Heart left ventricle (tissue), 16 donors: ENCODE measurements around the gene TRMT2A. TPM values are rescaled to one million over a fixed set of nuclear protein-coding genes. Genes with fewer than 3 reads are reported as not detected.

ENCODE experiments used
- ATAC-seq, 4 donors: fragments of 200-7000 bp; cut with Tn5 transposase; one replicate each; pipeline ENCODE4 v1.9.1; 2020 to 2022; ENCODE audit warnings: moderate library complexity in 4 of 4, mild to moderate bottlenecking in 3 of 4, moderate number of reproducible peaks in 1 of 4
- DNase-seq, 5 donors: peaks; one replicate each; pipeline ENCODE4 v3.0.0-alpha.2; 2020
- H3K27ac ChIP-seq, 12 donors: fragments of 200-600 bp; sonication (generic) in 4 of 12; one replicate each; pipeline versions ENCODE4 v1.5.0 to v1.8.0; 2016 to 2022; ENCODE audit warnings: mild to moderate bottlenecking in 2 of 12
- H3K27me3 ChIP-seq, 9 donors: fragments of 200-600 bp; sonication (generic) in 2 of 9; one replicate each; pipeline versions ENCODE4 v1.5.1 to v1.8.0; 2016 to 2022; ENCODE audit warnings: mild to moderate bottlenecking in 3 of 9
- H3K36me3 ChIP-seq, 9 donors: fragments of 200-600 bp; sonication (generic) in 2 of 9; one replicate each; pipeline versions ENCODE4 v1.5.0 to v1.8.0; 2018 to 2022; ENCODE audit warnings: mild to moderate bottlenecking in 2 of 9
- H3K4me1 ChIP-seq, 12 donors: fragments of 200-600 bp; sonication (generic) in 4 of 12; one replicate each; pipeline versions ENCODE4 v1.5.0 to v1.8.0; 2016 to 2022; ENCODE audit warnings: mild to moderate bottlenecking in 3 of 12
- H3K4me3 ChIP-seq, 12 donors: fragments of 200-600 bp; sonication (generic) in 4 of 12; one replicate each; pipeline versions ENCODE4 v1.5.0 to v1.8.0; 2017 to 2022; ENCODE audit warnings: mild to moderate bottlenecking in 9 of 12, moderate library complexity in 4 of 12
- H3K9me3 ChIP-seq, 12 donors: fragments of 200-600 bp; sonication (generic) in 4 of 12; one replicate each; pipeline versions ENCODE4 v1.5.0 to v1.8.0; 2016 to 2022; ENCODE audit warnings: mild to moderate bottlenecking in 1 of 12
- POLR2A ChIP-seq, 2 donors: fragments of 450-650 bp; IDR thresholded peaks; one replicate each; pipeline ENCODE4 v1.6.1; 2017; ENCODE audit warnings: antibody characterized with exemption in 2 of 2, mild to moderate bottlenecking in 2 of 2, moderate library complexity in 2 of 2
- WGBS, 4 donors: extraction: QIAGEN DNeasy Blood & Tissue Kit in 2 of 4; methylation state at CpG; one replicate each; pipeline versions ENCODE4 v1.1.5 to v1.1.7; 2013 to 2018; 5-methylcytosine and 5-hydroxymethylcytosine counted together
- intact Hi-C, 10 donors: fragments of 100-400 bp; cut with DNase I; formaldehyde crosslinking; loops; one replicate each; pipeline versions ENCODE4 v1.11.1 to v1.14.2; 2022
- polyA plus RNA-seq, 2 donors: library from polyadenylated mRNA; stranded (reverse); fragments of 200-250 nt; gene quantifications; one replicate each; pipeline ENCODE4 v1.2.3, GENCODE V29; 2013
- total RNA-seq, 9 donors: library from RNA; depleted of rRNA in 2 of 9; stranded (reverse); fragments of >200 nt in 2 of 9; fragmentation: NEBNext Ultra II Directional in 3 of 9; extraction: Animal tissue kit (Norgen Biotek cat#: 25700) in 3 of 9; gene quantifications; one replicate each; pipeline versions ENCODE4 v1.1.0 to v1.2.4, GENCODE V29; 2016 to 2023
- TF ChIP-seq, protein P1 (sequence below), 12 donors: fragments of 200-600 bp; sonication (generic) in 4 of 12; IDR thresholded peaks; one replicate each; pipeline versions ENCODE4 v1.5.0 to v1.8.0; 2018 to 2022; ENCODE audit warnings: antibody characterized with exemption in 12 of 12, mild to moderate bottlenecking in 5 of 12
- donor health status: ischemic (EF 13 %, LVEDD 7.1; RV severe dilation, severe dysfunction).
- donor health status: healthy with polysubstance abuse.
- donor health status: DM: no; HTN: yes; CAD: no.
- donor health status: DM: no; HTN: no; CAD: no.
- donor health status: ischemic (EF 25% LVEDD 6.9; RV normal size, moderate dysfunction).
- donor health status: ischemic (EF 25% LVEDD 5.7; RV mildly dilated, moderate dysfunction).
- donor health status: healthy.
- donor health status: DM: yes; HTN: yes; CAD: no.
- donor health status: ischemic (EF 35%, LVEDD 5.7; RV mildly dilated, moderate dysfunction).
- donor health status: nonischemic (EF 11% LVEDD 7.7; RV severe dilation, severe dysfunction).
- donor health status: DM: yes; HTN: yes; CAD: no.
- donor health status: PGD.
- donor health status: ischemic (EF 29% LVEDD 5.4; RV normal size, mild dysfunction).
- donor health status: nonischemic (EF 23%, LVEDD 6.1; RV moderate dilation, normal function).

Gene TRMT2A
- total and polyA plus RNA-seq, 11 donors, result 15.8 to 31.3 (median 20.2) TPM

DNA sequence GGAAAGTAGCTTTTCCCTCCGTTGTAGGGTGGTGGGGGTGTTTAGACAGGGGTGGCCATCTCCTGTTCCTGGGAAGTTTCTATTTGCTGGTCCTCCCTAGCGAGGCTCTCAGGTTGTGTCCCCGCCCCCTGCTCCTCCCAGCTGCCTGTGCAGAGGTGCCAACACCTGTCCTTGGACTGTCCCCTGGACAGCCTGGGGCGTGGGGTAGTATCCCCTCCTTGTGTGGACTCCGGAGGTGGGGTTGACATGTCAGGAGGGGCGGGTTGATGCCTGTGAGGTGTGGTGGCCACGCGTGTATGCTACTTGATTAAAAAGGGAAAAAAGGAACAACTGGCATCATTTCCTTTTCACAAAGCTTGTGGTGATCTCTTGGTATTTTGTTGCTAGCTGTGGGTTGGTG, 15.4 kb downstream of the TRMT2A start:
- no peaks in the 10 kb centered on the region for H3K4me1 ChIP-seq
- H3K36me3 ChIP-seq, result peaks cover 2 to 97% (median 94%) of the 10 kb centered on the region in 9 donors
- DNase-seq (peak in 3 of 5 donors; percentile 6 to 47 (median 16)), ATAC-seq (no peak)
- no peaks in the 10 kb centered on the region for H3K27me3 ChIP-seq
- no peak overlapping the region for H3K27ac ChIP-seq
- TF ChIP-seq, protein P1, sequence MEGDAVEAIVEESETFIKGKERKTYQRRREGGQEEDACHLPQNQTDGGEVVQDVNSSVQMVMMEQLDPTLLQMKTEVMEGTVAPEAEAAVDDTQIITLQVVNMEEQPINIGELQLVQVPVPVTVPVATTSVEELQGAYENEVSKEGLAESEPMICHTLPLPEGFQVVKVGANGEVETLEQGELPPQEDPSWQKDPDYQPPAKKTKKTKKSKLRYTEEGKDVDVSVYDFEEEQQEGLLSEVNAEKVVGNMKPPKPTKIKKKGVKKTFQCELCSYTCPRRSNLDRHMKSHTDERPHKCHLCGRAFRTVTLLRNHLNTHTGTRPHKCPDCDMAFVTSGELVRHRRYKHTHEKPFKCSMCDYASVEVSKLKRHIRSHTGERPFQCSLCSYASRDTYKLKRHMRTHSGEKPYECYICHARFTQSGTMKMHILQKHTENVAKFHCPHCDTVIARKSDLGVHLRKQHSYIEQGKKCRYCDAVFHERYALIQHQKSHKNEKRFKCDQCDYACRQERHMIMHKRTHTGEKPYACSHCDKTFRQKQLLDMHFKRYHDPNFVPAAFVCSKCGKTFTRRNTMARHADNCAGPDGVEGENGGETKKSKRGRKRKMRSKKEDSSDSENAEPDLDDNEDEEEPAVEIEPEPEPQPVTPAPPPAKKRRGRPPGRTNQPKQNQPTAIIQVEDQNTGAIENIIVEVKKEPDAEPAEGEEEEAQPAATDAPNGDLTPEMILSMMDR (IDR thresholded peaks at IDR 0.05), result no peak
- TF ChIP-seq POLR2A (IDR thresholded peaks at IDR 0.05), result no peak
- H3K4me3 ChIP-seq, result no peak overlapping the region
- intact Hi-C loops, result loop anchor here in 1 of 10 donors (10.0 kb wide), 1 partner anchor 127 kb away; no protein-coding TSS in a partner anchor
- WGBS, 4 donors, result 85 to 89% (median 85%) methylated on average over 8 of the region's 8 CpGs
- H3K9me3 ChIP-seq, result peaks cover 0 to 8% (median 0%) of the 10 kb centered on the region in 12 donors

DNA sequence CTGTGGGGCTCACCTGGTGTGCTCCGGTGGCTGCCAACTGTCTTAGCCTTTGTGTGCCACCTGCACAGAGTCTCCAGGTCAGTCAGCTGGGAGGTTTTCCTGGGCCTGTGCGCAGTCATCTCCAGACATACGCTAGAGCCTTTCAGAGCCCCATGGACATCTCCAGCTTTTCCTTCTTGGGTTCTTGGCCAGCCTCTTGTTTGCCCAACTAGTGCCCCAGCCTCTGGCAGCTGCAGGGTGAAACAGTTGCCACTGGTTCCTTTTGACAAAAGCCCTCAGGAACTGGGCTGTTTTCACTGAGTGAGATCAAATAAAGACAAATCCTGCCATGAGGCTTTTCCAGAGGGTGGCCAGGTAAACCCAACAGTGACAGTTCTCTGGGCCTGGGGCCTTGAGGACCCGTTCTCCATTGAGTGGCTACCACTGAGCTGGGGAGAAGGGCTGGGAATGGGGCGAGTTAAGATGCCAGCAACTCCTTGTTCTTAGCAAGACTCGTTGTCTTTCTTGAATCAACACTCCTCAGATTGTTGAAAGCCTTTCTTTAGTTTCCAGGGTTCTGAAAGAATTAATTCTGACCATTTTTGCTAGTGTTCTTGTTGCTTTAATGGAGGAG, 17.8 kb downstream of the TRMT2A start:
- WGBS, 4 donors, result 95 to 100% (median 98%) methylated on average over 6 of the region's 6 CpGs
- H3K27ac ChIP-seq, result no peak overlapping the region

DNA sequence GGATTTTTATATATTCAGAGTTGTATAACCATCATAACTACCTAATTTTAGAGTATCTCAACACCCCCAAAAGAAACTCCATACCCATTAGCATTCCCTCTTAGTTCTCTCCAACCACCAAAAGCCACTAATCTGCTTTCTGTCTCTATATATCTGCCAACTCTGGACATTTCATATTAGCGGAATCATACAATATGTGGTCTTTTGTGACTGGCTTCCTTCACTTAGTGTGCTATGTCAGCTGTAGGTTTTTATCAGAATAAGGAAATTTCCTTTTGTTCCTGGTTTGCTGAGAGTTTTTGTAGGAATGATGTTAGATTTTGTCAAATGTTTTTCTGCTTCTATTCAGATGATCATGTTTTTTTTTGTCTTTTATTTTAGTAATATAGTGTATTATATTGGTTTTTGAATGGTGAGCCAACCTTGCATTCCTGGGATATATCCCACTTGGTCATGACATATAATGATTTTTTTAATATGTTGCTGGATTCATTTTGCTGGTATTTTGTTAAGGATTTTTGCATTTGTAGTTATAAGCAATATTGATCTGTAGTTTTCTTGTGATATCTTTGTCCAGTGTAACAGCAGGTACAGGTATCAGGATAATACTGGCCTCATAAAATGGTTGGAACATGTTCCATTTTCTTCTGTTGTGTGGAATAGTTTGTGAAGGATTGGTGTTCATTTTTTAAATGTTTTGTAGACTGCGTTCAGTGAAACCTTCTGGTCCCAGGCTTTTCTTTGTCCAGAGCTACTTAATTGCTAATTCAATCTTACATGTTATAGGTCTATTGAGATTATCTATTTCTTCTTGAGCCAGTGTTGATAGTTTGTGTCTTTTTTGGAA, 20.2 kb downstream of the TRMT2A start:
- H3K4me3 ChIP-seq, result no peak overlapping the region
- peaks cover 3 to 100% (median 100%) of the 10 kb centered on the region in 9 donors for H3K36me3 ChIP-seq
- peaks cover 0 to 13% (median 3%) of the 10 kb centered on the region in 12 donors for H3K4me1 ChIP-seq
- TF ChIP-seq, protein P1 (IDR thresholded peaks at IDR 0.05), result no peak
- no peak for TF ChIP-seq POLR2A (IDR thresholded peaks at IDR 0.05)
- H3K27ac ChIP-seq, result no peak overlapping the region
- no peak for DNase-seq
- intact Hi-C loops, result no loop called here
- H3K9me3 ChIP-seq, result peaks cover 0 to 11% (median 0%) of the 10 kb centered on the region in 12 donors
- 96 to 99% (median 98%) methylated on average over 2 of the region's 2 CpGs for WGBS, 4 donors
- H3K27me3 ChIP-seq, result no peaks in the 10 kb centered on the region
- no peak for ATAC-seq

More for the DNA sequence above, 17.8 kb downstream of the TRMT2A start:
- no peak for TF ChIP-seq POLR2A (IDR thresholded peaks at IDR 0.05)
- TF ChIP-seq, protein P1 (IDR thresholded peaks at IDR 0.05), result no peak
- Histone ChIP-seq H3K27me3 (no peaks in the 10 kb centered on the region), H3K36me3 (peaks cover 3 to 99% (median 95%) of the 10 kb centered on the region in 9 donors), H3K4me3 (no peak overlapping the region), H3K4me1 (peaks cover 0 to 2% (median 0%) of the 10 kb centered on the region in 12 donors), H3K9me3 (peaks cover 0 to 11% (median 0%) of the 10 kb centered on the region in 12 donors)
- intact Hi-C loops, result no loop called here
- ATAC-seq (no peak), DNase-seq (peak in 2 of 5 donors; percentile 9 to 14)

DNA sequence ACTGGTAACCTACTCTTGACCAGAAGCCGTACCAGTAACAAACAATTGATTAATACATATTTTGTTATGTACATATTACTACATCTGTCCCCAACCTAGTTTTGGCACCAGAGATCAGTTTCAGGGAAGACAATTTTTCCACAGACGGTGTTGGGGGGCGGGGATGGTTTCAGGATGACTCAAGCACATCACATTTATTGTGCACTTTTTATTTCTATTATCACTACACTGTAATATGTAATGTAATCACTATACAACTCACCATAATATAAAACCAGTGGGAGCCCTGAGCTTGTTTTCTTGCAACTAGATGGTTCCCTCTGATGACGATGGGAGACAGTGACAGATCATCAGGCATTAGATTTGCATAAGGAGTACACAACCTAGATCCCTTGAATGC, 21.5 kb downstream of the TRMT2A start:
- no peaks in the 10 kb centered on the region for H3K27me3 ChIP-seq
- no peak for ATAC-seq
- DNase-seq, result no peak
- intact Hi-C loops, result no loop called here
- peaks cover 0 to 13% (median 3%) of the 10 kb centered on the region in 12 donors for H3K4me1 ChIP-seq
- no peak overlapping the region for H3K4me3 ChIP-seq
- TF ChIP-seq, protein P1 (IDR thresholded peaks at IDR 0.05), result no peak
- no peak for TF ChIP-seq POLR2A (IDR thresholded peaks at IDR 0.05)
- peaks cover 0 to 11% (median 0%) of the 10 kb centered on the region in 12 donors for H3K9me3 ChIP-seq
- H3K27ac ChIP-seq, result no peak overlapping the region
- 95 to 99% (median 96%) methylated on average over 4 of the region's 4 CpGs for WGBS, 4 donors
- peaks cover 3 to 100% (median 100%) of the 10 kb centered on the region in 9 donors for H3K36me3 ChIP-seq
